Common myeloid progenitor, CD34-positive (primary cell): ENCODE measurements around the gene PKNOX1.
"Not testable (repeated sequence)": the region's sequence is repeated elsewhere in the genome, so short reads cannot be mapped to it uniquely, and the experiment has no call there.

Experiments
- CTCF ChIA-PET: fragments of 350-600 bp; sonication (Branson Sonifier 250); formaldehyde crosslinking; loops from one replicate; lab custom pipeline; 2021; ENCODE audit warnings: antibody characterized with exemption; lab: Charles Lee
- POLR2A ChIA-PET: fragments of 350-600 bp; sonication (Branson Sonifier 250); formaldehyde crosslinking; loops from one replicate; lab custom pipeline; 2021; ENCODE audit warnings: antibody characterized with exemption; lab: Charles Lee
- DNase-seq, 3 donors: peaks; one replicate each; pipeline versions ENCODE4 v3.0.0 to v3.0.0-alpha.2; 2013
- H3K27ac ChIP-seq, 2 experiments: 1 replicate in 1 of 2; 2 replicates in 1 of 2; pipeline ENCODE4 v1.7.0; 2013; ENCODE audit warnings: inconsistent platforms in 2 of 2, low read length in 2 of 2, mild to moderate bottlenecking in 2 of 2, low read depth in 1 of 2, moderate library complexity in 1 of 2; ENCODE audit not compliant: severe bottlenecking in 2 of 2, insufficient read depth in 1 of 2, poor library complexity in 1 of 2
- H3K27me3 ChIP-seq, 5 experiments: replicated peaks in 2 of 5; 1 replicate in 3 of 5; 2 replicates in 2 of 5; pipeline versions ENCODE4 v1.6.1 to v1.7.0; 2013; ENCODE audit warnings: low read length in 4 of 5, mild to moderate bottlenecking in 2 of 5, moderate library complexity in 2 of 5, inconsistent platforms in 1 of 5; ENCODE audit not compliant: insufficient read depth in 5 of 5, control insufficient read depth in 4 of 5
- H3K36me3 ChIP-seq, 4 experiments: 1 replicate in 2 of 4; 2 replicates in 2 of 4; pipeline versions ENCODE4 v1.6.1 to v1.7.0; 2013; ENCODE audit warnings: low read length in 3 of 4, control low read depth in 1 of 4, mild to moderate bottlenecking in 1 of 4; ENCODE audit not compliant: control insufficient read depth in 4 of 4, insufficient read depth in 4 of 4
- H3K4me1 ChIP-seq, 4 experiments: 1 replicate in 3 of 4; 2 replicates in 1 of 4; pipeline versions ENCODE4 v1.6.1 to v1.7.1; 2013; ENCODE audit warnings: low read length in 3 of 4, mild to moderate bottlenecking in 3 of 4, control low read depth in 1 of 4, inconsistent platforms in 1 of 4, moderate library complexity in 1 of 4; ENCODE audit not compliant: control insufficient read depth in 4 of 4, insufficient read depth in 4 of 4; ENCODE audit errors: control extremely low read depth in 1 of 4
- H3K4me3 ChIP-seq, 7 experiments: 1 replicate in 4 of 7; 2 replicates in 3 of 7; pipeline versions ENCODE4 v1.5.1 to v1.7.0; 2013; ENCODE audit warnings: mild to moderate bottlenecking in 7 of 7, low read length in 6 of 7, moderate library complexity in 6 of 7, inconsistent platforms in 2 of 7, low read depth in 2 of 7, control low read depth in 1 of 7; ENCODE audit not compliant: insufficient read depth in 4 of 7, control insufficient read depth in 1 of 7; ENCODE audit errors: extremely low read depth in 1 of 7
- H3K9me3 ChIP-seq, 5 experiments: 1 replicate in 4 of 5; 2 replicates in 1 of 5; pipeline versions ENCODE4 v1.6.1 to v1.7.1; 2013; ENCODE audit warnings: low read length in 4 of 5, mild to moderate bottlenecking in 2 of 5, inconsistent platforms in 1 of 5, low read depth in 1 of 5, moderate library complexity in 1 of 5; ENCODE audit not compliant: control insufficient read depth in 4 of 5, insufficient read depth in 2 of 5; ENCODE audit errors: control extremely low read depth in 1 of 5
- WGBS: methylation state at CpG from one replicate; pipeline ENCODE4 v1.1.5; 2013; ENCODE audit not compliant: insufficient coverage; 5-methylcytosine and 5-hydroxymethylcytosine counted together

PKNOX1 gene

DNA sequence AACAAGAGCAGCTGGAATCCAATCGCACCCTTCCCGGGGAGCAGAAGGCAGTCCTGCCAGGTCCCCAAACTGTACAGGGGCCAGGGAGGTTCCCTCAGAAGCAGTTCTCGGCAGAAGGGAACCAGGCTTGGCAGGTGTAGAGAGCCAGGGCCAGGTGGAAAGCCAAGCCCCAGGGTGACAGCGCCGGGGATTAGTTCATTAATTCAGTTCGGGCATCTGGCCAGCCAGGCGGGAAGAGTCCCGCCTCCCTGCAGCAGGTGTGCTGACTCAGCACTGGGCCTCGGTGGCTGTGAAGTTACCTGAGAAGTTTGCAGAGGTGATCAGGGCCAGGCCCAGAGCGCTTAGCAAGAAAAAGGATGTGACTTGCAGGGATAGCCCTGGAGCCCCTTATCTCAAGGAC, 95.3 kb downstream of the PKNOX1 start:
- POLR2A ChIA-PET, DNase-seq, H3K9me3 ChIP-seq, H3K4me3 ChIP-seq, H3K36me3 ChIP-seq, CTCF ChIA-PET, H3K27ac ChIP-seq, H3K4me1 ChIP-seq, H3K27me3 ChIP-seq: not testable (repeated sequence)
- no CpG with 5 or more reads among the region's 10 CpGs for WGBS

DNA sequence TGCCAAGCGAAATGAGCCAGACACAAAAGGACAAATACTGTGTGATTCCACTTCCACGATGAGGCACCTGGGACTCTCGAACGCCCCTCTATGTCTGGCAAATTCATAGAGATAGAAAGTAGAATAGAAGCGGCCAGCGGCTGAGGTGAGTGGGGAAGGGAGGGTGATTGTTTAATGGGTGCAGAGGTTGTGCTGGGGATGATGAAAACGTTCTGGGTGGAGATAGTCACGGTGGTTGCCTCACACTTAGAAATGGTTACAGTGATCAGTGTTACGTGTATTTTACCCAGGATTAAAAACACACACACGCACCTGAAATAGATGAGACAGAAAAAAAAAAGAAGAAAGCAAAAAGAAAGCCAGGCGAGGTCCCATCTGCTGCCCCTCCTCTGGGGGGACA, 98.4 kb downstream of the PKNOX1 start:
- CTCF ChIA-PET, DNase-seq, H3K27me3 ChIP-seq, H3K9me3 ChIP-seq, H3K27ac ChIP-seq, H3K36me3 ChIP-seq, H3K4me1 ChIP-seq, H3K4me3 ChIP-seq, POLR2A ChIA-PET: not testable (repeated sequence)
- WGBS = no CpG with 5 or more reads among the region's 11 CpGs

DNA sequence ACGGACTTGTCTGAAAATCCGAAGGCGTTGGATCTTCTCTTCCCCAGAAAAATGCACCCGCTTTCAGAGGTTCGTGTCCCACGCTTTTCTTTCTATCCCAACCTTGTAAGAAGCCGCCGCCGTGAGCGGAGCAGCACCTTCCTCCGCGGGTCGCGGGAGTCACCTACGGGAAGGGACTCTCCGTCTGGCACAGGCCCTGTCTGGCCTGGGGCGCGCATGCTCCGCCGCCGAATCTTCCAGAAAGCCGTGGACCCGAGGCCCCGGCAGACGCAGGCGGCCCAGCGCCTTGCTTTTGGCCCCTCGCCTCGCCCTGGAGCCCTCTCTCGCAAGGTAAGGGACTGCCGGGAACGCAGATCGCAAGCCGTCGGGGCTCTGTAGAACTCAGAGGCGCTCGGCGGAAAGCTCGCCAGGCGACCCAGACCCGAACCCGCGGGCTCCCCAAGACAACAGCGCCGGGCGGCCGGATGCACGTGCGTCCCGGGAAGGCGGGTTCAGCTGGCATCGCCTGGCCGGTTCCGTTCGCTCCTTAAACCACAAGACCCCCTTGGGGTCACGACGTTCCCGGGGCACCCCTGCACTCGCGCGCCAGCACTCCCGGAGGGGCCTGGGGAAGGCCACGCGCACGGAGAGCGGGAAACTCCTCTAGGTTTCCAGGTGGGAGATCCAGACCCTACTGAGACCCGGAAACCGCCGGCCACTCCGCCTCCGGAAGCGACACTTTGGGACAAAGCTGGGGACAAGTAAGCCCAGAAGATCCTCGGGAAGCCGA, 100.2 kb downstream of the PKNOX1 start:
- H3K4me1 ChIP-seq, CTCF ChIA-PET, H3K36me3 ChIP-seq, H3K4me3 ChIP-seq, H3K9me3 ChIP-seq, DNase-seq, H3K27ac ChIP-seq, H3K27me3 ChIP-seq, POLR2A ChIA-PET: not testable (repeated sequence)
- no CpG with 5 or more reads among the region's 74 CpGs for WGBS

DNA sequence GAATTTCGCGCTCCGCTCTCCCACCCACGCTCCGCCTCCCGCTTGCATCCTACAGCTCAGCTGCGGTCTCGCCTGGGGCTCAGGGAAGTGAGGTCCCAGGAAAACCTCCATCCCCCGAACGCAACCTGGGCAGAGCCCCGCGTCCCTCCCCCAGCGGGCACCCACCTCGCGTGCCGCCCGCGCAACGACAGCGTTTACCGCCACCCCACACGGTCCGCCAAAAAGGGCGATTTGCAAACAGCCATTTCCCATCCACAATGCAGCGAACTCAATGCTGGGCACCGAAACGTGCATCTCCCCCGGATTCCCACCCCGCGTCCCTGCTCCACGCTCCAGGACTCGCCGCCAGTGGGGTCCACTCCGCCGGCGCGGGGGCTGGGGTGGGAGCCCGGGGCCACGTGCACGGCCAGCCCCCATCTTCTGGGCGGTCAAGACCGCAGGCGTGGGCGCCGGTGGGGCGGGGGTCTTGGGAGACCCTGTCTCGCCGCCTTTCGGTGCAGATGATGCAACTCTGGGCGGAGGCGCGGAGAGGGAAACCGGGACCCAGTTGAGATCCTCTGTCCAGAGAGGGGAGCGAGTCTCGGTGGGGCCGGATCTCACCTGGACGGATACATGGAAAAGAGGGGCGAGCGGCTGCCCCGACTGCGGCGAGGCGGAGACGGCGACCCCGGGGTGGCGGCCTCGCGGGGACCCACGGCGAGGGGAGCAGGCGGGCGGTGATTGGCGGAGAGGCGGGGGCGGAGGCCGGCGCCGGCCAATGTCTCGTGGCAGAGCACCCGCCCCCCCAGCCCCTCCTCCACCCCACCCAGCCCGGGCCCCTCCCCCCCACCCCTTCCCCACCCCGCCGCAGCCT, 101.0 kb downstream of the PKNOX1 start, which contains the start of gene CBS:
Gene CBS, minus strand, starts transcription at position 666 of the 853 bp plus-strand sequence. CDS start 3,642 bp downstream, outside the sequence.
- H3K9me3 ChIP-seq, H3K27ac ChIP-seq, DNase-seq, POLR2A ChIA-PET, H3K27me3 ChIP-seq, CTCF ChIA-PET, H3K36me3 ChIP-seq, H3K4me1 ChIP-seq, H3K4me3 ChIP-seq: not testable (repeated sequence)
- no CpG with 5 or more reads among the region's 84 CpGs for WGBS

DNA sequence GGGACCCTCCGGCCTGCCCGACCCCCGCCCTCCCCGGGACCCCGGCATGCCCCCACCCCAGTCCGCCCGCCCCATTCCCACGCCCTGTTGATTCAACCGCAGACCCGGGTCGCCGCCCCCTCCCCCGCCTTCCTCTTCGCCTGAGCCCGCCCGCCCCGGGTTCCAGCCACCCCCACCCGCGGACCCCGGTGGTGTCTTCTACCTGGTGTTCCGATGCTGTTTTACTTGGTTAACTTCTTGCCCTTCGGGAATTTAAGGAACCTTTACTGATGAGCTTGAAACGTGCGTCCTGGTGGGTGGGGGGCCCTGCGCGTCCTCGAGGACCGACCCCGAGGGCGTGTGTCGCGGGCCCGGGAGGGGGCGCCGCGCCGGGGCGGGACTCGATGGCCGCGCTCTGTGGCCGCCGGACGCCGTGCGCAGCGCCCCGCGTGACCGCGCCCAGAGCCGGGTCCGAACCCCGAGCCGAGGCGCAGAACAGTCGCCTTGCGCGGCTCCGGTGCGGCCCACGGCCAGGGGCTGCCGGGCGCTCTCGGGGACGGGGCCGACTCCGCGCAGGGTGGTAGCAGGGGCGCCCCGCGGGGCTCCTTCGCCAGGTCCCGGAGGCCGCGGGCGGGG, 101.8 kb downstream of the PKNOX1 start:
- H3K9me3 ChIP-seq, CTCF ChIA-PET, H3K27ac ChIP-seq, POLR2A ChIA-PET, DNase-seq, H3K4me3 ChIP-seq, H3K4me1 ChIP-seq, H3K36me3 ChIP-seq, H3K27me3 ChIP-seq: not testable (repeated sequence)
- no CpG with 5 or more reads among the region's 77 CpGs for WGBS

DNA sequence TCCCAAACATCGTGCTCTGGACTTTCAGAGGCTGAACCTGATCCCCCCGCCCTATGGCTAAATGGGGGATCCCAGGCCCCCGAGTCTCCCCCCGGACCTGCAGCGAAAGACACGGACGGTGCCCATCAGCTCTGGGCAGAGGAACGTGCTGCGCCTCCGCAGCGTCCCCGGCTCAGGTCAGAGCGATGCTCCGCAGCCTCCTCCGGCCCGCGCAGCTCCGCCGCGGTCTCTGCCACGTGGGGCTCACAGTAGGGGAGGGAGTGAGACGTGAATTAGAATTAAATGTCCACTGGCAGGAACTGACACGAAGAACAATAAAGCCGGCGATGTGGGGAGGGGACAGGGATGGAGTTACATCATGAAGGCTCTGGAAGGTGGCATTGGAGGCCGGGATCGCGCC, 102.3 kb downstream of the PKNOX1 start:
- no CpG with 5 or more reads among the region's 28 CpGs for WGBS
- H3K4me3 ChIP-seq, DNase-seq, H3K9me3 ChIP-seq, H3K27me3 ChIP-seq, POLR2A ChIA-PET, H3K36me3 ChIP-seq, H3K4me1 ChIP-seq, CTCF ChIA-PET, H3K27ac ChIP-seq: not testable (repeated sequence)
